ENCODE results near the gene RAB1A.

GRCh38 chr2:65158557-65158956, 28.7 kb upstream of the RAB1A start:
- TF ChIP-seq POLR2A (IDR thresholded peaks at IDR 0.05): no peak
- no peak for TF ChIP-seq CTCF (IDR thresholded peaks at IDR 0.05)

Measured in esophagus squamous epithelium (tissue), 4 donors.